H4 (cell line): ENCODE data around the gene RAB44. TPM values are rescaled to one million over a fixed set of nuclear protein-coding genes. Genes with fewer than 3 reads are reported as not detected.
"Not testable (repeated sequence)": the region's sequence is repeated elsewhere in the genome, so short reads cannot be mapped to it uniquely, and the experiment has no call there.

ENCODE experiments used
- DNase-seq: peaks from one replicate; pipeline ENCODE4 v3.0.0-alpha.2; 2015; ENCODE audit warnings: low spot score
- total RNA-seq: library from RNA; depleted of rRNA; stranded (reverse); fragments of >200 nt; shearing (Covaris generic); gene quantifications from 2 replicates; pipeline ENCODE4 v1.2.3, GENCODE V29; 2014; rRNA removed

RAB44 gene, protein sequence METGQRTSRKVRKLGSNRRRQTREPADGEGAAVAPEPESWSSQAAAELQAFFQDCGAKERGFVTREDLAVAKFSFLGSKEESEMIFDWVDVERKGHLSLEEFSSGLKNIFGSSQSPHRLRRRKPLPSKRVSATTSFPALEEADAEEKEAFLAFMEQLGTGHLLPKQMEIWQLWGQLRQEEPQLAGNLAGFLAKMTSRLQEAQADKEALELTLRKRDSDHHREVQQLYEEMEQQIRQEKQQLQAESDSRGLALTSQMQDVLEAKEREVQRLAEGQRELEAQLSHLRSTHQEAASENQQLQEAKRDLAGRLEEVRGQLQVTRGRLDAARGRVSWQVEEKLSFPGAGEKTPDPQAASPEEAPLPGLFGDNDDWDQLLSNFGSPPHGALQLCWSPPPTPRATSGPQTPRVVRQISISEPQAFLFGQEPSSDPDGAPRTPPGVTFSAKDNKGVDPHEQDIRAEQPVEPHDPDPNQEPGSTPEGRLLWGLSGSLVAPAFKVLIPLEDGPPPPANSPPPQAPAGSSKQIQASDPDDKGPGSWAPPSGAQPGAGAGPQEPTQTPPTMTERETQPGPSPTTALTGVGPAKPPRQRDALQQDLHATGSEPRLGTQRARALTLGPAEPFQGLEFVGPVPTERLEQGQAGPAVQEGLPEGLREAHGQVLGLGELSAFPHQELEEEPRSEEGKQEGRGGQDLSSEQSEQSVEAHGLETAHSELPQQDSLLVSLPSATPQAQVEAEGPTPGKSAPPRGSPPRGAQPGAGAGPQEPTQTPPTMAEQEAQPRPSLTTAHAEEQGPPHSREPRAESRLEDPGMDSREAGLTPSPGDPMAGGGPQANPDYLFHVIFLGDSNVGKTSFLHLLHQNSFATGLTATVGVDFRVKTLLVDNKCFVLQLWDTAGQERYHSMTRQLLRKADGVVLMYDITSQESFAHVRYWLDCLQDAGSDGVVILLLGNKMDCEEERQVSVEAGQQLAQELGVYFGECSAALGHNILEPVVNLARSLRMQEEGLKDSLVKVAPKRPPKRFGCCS
- total RNA-seq: not detected in 2 replicates

- DNase-seq: no peak
These were observed at the start of gene RAB44 for GRCh38 chr6:36697481-36697903. RAB44 (plus strand) TSS chr6:36697826; CDS start chr6:36704236, 6,410 bp downstream.

DNA sequence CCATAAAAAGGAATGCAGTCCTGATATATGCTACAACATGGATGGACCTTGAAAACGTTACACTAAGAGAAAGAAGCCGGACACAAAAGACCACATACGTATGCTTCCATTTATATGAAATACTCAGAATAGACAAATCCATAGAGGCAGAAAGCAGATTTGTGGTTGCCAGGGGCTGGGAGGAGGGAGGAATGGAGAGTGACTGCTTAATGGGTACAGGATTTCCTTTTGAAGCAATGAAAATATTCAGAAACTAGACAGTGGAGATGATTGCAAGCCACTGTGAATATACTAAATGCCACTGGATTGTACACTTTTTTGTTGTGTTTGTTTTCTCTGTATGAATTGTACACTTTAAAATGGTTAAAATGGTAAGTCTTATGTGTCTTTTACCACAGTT is 48.5 kb upstream of the RAB44 start:
- no peak for DNase-seq

DNA sequence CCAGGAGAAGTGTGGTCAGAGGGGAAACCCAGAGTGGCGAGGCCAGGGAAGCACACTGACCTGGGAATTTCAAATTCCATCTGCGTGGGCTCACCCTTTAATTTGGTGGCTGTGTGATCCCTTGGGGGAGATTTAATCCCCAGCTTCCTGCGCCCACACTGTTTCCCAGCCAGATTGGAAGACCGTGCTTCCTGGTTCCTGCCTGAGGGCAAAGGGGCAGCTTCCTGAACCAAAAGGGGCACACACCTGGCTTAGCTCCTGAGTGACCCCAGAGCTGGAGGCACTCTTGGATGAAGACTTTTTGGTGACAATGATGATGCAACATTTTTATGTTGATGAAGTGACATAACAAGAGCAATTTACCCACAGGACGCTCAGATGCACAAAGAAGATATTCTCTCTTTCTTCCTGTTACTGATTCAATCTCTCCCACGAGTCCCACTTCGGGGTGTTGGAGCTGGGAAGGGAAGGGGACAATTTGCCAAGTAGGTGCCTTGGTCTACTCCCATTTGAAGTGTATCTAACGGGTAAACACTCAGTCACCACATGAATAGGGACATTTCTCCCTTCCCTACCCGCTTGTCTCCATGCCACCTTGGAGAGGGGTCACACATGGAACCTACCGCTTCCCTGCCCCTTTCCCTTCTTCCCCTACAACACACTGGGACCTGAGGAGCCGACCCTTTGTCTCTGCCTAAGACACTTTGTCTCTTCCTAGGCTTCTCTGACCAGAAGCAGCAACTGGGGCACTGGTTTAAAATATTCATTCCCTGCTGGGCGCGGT is 47.7 kb upstream of the RAB44 start:
- DNase-seq: no peak

DNA sequence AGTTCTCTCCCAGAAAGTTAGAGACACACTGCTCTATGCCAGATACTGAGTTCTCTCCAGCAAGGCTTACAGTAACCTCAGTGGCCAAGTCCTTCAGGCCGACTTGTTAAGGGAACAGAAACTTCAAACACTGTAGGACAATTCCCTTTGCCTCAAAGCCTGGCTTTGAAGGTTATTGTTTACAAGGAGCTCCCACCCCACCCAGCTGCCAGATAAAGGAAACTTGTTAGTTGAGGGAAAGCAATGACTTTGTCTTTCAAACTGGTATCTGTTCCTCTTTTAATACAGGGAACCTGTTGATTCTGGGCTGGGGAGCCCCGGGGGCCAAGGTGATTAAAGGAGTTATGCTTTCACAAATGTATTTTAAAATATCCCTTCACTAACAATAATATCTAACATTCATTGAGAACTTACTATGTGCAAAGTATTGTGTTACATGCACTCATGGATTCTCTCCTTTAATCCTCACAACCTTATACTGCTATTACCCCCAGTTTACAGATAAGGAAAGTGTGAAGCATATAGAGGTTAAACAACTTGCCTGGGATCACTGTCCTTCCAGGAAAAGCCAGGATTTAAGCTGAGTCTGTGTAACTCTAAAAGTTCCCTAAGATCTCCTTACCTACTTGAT is 46.7 kb upstream of the RAB44 start:
- no peak for DNase-seq

DNA sequence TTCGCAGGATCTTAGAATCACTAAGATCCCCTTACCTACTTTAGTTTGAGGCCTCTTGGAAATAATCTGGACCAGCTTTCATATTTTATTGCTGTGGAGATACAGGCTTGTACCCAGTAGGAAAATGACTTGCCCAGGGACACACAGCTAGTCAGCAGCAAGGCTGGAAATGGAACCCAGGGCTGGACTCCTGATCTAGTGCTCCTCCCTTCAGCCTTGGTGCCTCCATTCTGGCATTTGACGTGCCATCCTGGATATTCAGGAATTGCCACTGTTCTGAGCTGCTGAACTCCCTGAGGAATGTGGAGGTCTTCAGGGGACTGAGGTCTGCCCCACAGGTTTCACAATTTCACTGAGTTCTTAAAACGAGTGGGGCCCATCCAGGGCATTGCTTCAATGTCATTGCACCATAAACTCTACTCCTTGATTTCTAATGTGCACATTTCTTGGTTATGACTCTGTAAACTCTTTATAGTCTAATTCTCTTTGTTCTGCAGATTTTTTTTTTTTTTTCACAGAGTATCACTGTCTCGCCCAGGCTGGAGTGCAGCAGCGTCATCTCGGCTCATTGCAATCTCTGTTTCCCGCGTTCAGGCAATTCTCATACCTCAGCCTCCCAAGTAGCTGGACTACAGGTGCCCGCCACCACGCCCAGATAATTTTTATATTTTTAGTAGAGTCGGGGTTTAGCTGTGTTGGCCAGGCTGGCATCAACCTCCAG is 45.8 kb upstream of the RAB44 start:
- no peak for DNase-seq

DNA sequence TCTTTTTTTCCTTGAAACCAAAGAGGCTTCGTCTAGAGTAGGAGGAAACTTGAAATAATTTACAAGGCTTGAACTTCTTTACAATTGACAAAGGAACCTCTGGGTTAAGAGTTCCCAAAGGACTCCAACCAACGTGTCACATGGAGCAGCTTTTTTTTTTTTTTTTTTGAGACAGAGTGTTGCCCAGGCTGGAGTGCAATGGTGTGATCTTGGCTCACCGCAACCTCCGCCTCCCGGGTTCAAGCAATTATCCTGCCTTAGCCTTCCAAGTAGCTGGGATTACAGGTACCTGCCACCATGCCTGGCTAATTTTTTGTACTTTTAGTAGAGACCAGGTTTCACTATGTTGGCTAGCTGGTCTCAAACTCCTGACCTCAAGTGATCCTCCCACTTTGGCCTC is 43.2 kb upstream of the RAB44 start:
- DNase-seq: not testable (repeated sequence)

- DNase-seq: no peak
These were observed 42.4 kb upstream of the RAB44 start for GRCh38 chr6:36655085-36655724.

DNA sequence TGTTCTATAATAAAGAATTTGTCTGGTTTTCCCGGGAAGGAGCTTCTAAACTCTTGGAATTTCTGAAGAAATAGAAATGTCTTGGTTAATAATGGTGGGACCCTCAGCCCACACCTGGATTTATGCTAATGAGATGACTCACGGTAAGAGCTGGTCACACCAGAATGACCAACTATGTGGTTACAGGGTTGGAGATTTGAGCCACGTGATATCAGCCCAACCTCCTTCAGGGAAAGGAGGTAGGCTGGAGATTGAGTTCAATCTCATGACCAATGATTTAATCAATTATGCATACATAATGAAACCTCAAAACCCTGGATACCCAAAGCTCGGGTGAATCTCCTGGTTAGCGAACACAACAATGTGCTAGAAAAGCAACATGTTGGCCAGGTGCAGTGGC is 41.2 kb upstream of the RAB44 start:
- no peak for DNase-seq

GRCh38 chr6:36657271-36657670 is 40.4 kb upstream of the RAB44 start:
- no peak for DNase-seq

- no peak for DNase-seq
These were observed 39.6 kb upstream of the RAB44 start for GRCh38 chr6:36657942-36658544.

- DNase-seq: peak; percentile 63
These were observed 38.4 kb upstream of the RAB44 start for GRCh38 chr6:36659271-36659670.

DNA sequence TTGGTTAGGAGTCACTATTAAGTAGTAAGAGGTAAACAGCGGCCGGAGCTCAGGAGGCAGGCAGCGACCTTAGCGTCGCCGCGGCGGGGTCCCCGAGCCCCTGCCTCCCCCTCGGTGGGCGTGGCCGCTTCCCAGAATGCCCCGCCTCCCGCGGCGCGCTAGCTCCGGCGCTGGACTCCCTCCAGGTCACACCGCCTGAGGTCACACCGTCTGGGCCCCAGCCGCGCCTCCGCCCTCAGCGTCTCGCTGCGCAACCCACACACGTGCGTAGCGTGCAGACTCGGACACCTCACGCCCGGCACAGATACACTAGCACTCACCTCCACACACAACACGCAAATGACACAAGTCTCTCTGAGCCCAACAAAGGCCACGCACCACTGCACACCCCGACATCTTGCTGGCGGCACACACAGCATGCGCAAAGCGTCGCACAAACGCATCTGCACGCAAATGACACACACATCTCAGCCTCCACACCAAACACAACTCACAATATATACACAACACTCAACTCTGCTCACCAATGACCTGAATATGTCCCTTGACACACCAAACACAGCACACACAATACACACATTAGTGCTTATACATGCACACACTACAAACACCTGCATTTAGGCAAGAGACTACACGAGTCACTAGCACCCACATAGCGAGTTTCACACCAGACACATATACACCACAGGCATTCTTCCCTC is 36.7 kb upstream of the RAB44 start:
- DNase-seq: no peak

DNA sequence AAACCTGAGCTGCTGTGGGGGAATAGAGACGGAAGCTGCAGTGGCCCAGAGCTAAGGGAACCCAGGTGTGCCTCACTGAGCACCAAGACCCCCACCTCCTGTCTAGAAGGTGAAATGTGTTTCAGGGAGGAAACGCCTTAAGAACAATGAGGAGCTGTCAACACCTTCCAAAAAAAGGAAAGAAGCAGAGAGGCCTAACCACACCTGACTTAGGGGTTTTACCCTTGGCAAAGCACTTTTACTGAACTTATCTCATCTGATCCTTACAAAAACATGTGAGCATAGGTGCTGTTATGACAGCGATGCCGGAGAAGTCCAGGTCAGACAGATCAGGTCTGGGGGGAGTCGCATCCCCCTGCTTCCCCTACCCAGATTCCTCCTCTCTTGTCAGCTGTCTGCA is 35.2 kb upstream of the RAB44 start:
- no peak for DNase-seq

GRCh38 chr6:36662827-36663256 is 34.8 kb upstream of the RAB44 start:
- no peak for DNase-seq

DNA sequence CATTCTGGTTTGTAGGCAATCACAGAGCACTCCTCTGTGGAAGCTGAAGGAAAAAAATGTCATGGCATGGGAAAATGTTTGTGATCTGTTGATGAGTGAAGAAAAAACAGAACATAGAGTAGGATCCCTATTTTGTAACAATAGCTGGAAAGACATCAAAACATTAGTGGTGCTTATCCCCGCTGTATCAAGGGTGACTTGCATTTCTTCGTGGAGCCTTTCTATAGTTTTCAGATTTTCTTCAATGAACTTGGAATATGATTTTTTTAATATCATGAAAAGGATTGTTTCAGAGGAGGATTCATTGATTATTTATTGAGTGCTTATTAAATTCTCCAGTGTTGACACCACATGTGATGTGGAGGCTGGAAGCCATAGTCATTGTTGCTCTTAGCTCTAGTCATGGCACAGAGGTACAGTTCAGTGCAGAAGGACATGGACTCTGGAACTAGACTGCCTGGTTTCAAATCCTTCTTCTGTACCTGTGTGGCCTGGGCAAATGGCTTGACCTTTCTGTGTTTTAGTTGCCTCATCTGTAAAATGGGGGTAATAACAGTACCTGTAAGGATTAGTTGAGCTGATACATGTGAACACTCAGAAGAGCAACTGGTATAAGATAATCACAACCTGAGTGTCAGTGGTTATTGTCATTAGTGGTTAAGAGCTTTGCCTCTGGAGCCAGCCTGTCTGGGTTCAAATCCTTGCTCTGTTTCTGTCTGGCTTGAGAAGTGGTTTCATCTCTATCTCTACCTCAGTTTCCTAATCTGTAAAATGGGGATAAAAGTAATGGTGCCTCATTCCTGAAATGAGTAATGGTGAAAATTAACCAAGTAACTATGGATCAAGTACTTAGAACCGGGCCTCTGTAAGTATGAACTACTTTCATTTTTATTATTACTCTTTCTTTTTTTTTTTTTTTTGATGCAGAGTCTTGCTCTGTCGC is 33.9 kb upstream of the RAB44 start:
- no peak for DNase-seq

GRCh38 chr6:36665180-36665579 is 32.4 kb upstream of the RAB44 start:
- DNase-seq: no peak

- no peak for DNase-seq
These were observed 31.3 kb upstream of the RAB44 start for GRCh38 chr6:36666287-36666686.
